GM12878 (cell line): Measurements from ENCODE around the gene BBS9. TPM values are rescaled to one million over a fixed set of nuclear protein-coding genes. Genes with fewer than 3 reads are reported as not detected.

Source experiments
- CTCF ChIP-seq, 3 experiments: IDR thresholded peaks in 2 of 3; conservative IDR thresholded peaks in 1 of 3; 2 replicates each; pipeline ENCODE4 v1.5.1; 2011; ENCODE audit warnings: low read depth in 3 of 3, low read length in 3 of 3, mild to moderate bottlenecking in 3 of 3, control low read depth in 2 of 3, moderate library complexity in 2 of 3, inconsistent platforms in 1 of 3, mixed read lengths in 1 of 3; ENCODE audit not compliant: control insufficient read depth in 2 of 3, insufficient read depth in 1 of 3; ENCODE audit errors: extremely low read depth in 1 of 3
- HCFC1 ChIP-seq: fragments of 150-350 bp; IDR thresholded peaks from 2 replicates; pipeline ENCODE4 v1.6.1; 2014; ENCODE audit warnings: low read length
- MEF2A ChIP-seq: IDR thresholded peaks from 2 replicates; pipeline ENCODE4 v1.6.1; 2011; ENCODE audit warnings: low read depth, mild to moderate bottlenecking, low read length, moderate library complexity; ENCODE audit not compliant: insufficient read depth
- NFYB ChIP-seq: IDR thresholded peaks from 2 replicates; pipeline ENCODE4 v1.6.1; 2011; ENCODE audit warnings: low read depth, mild to moderate bottlenecking, low read length, improper control_type of control experiment, moderate library complexity; ENCODE audit not compliant: insufficient read depth
- NR2F1 ChIP-seq: fragments of 450-650 bp; conservative IDR thresholded peaks from 2 replicates; pipeline ENCODE4 v1.6.1; 2017; ENCODE audit warnings: mild to moderate bottlenecking
- ZNF217 ChIP-seq: fragments of 450-650 bp; IDR thresholded peaks from 2 replicates; pipeline ENCODE4 v1.6.1; 2017; ENCODE audit warnings: antibody characterized with exemption, mild to moderate bottlenecking
- polyA plus RNA-seq, 11 experiments: library from polyadenylated mRNA; depleted of rRNA in 4 of 11; unstranded in 6 of 11; stranded (reverse) in 5 of 11; fragments of >200 nt; fragmentation: Nextera tagmentation in 4 of 11; fragmentation: Illumina TruSeq in 1 of 11; extraction: Ambion mirVana in 4 of 11; extraction: Trizol in 1 of 11; gene quantifications; 1 replicate in 1 of 11; 2 replicates in 10 of 11; pipeline versions ENCODE4 v1.2.1 to v1.2.3, GENCODE V29; 2011 to 2016; ENCODE audit warnings: inconsistent platforms in 2 of 11, missing spikeins in 2 of 11, low read depth in 1 of 11
- total RNA-seq, 4 experiments: library from RNA; depleted of rRNA in 3 of 4; stranded (reverse); fragments of >200 nt in 3 of 4; fragmentation: Illumina TruSeq in 1 of 4; extraction: Trizol in 1 of 4; gene quantifications; 2 replicates each; pipeline versions ENCODE4 v1.2.1 to v1.2.3, GENCODE V29; 2013 to 2021
- TF ChIP-seq, protein P1 (sequence below): fragments of 450-650 bp; IDR thresholded peaks from 2 replicates; pipeline ENCODE4 v1.6.1; 2017; ENCODE audit warnings: mild to moderate bottlenecking, moderate library complexity

BBS9 gene
- total and polyA plus RNA-seq, 10 of the 15 experiments (the other 5 are each of a cell fraction or from before 2014, with no cell fraction given): 1.2 to 5.6 (median 2.3) TPM

DNA sequence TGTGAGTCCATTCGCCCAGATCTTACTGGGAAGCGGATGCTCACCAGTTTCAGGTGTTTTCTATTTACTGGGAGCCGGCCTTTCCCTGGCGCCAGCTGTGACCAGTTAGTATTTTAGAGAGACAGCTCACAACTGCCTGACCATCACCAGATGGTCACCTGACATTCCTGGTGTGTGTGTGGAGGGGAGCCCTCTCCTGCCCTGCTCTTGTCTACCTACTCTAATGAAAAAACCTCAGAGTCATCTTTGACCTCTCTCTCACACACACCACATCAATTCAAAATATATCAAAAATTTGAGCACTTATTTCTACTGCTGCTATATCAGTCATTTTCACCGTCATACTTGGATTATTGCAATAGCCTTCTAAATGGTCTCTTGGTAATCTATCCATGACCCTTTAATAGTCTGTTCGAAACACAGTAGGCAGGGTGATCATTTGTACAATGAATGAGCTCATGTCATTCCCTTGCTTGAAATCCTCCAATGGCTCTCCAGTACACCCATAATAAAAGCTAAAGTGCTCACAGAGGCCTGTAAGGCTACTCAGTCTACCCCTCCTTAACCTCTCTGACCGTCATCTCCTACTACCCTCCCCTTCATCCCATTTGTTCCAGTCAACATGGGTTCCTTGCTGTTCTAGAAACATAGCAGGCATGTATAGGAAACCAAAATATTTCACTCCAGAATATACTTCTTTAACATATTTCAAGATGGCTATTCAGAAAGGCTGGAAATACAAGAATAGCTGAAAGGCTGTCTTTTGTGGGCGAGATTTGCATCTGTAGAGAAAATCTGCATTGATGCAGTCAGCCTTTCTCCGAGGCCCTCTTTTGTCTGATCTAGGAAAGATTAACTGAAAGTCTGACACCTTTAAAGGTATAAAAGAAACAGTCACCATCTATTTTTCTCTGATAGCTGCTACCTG is 49.3 kb upstream of the BBS9 start (continued):
- TF ChIP-seq, protein P1, sequence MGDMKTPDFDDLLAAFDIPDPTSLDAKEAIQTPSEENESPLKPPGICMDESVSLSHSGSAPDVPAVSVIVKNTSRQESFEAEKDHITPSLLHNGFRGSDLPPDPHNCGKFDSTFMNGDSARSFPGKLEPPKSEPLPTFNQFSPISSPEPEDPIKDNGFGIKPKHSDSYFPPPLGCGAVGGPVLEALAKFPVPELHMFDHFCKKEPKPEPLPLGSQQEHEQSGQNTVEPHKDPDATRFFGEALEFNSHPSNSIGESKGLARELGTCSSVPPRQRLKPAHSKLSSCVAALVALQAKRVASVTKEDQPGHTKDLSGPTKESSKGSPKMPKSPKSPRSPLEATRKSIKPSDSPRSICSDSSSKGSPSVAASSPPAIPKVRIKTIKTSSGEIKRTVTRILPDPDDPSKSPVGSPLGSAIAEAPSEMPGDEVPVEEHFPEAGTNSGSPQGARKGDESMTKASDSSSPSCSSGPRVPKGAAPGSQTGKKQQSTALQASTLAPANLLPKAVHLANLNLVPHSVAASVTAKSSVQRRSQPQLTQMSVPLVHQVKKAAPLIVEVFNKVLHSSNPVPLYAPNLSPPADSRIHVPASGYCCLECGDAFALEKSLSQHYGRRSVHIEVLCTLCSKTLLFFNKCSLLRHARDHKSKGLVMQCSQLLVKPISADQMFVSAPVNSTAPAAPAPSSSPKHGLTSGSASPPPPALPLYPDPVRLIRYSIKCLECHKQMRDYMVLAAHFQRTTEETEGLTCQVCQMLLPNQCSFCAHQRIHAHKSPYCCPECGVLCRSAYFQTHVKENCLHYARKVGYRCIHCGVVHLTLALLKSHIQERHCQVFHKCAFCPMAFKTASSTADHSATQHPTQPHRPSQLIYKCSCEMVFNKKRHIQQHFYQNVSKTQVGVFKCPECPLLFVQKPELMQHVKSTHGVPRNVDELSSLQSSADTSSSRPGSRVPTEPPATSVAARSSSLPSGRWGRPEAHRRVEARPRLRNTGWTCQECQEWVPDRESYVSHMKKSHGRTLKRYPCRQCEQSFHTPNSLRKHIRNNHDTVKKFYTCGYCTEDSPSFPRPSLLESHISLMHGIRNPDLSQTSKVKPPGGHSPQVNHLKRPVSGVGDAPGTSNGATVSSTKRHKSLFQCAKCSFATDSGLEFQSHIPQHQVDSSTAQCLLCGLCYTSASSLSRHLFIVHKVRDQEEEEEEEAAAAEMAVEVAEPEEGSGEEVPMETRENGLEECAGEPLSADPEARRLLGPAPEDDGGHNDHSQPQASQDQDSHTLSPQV: no peak
- TF ChIP-seq ZNF217: no peak
- no peak for TF ChIP-seq NR2F1
- TF ChIP-seq NFYB: no peak
- no peak for TF ChIP-seq MEF2A
- no peak for TF ChIP-seq HCFC1
- TF ChIP-seq CTCF (IDR thresholded peaks at IDR 0.05 in 2 of 3, conservative IDR thresholded peaks at IDR 0.05 in 1 of 3; ENCODE audit: control insufficient read depth in 2 of 3, extremely low read depth in 1 of 3, insufficient read depth in 1 of 3, low read depth in 3 of 3, low read length in 3 of 3): no peak
